Measurements from ENCODE around the gene IL32. TPM values are rescaled to one million over a fixed set of nuclear protein-coding genes. Genes with fewer than 3 reads are reported as not detected.
A peak's percentile ranks its signal among the peaks of the same experiment; 100 is the strongest.

Gene IL32
- polyA plus RNA-seq, 1 donor, result 23.4 TPM

- no peak for DNase-seq
These were observed 38.6 kb upstream of the IL32 start for GRCh38 chr16:3026609-3027488.

GRCh38 chr16:3027489-3027795, 38.0 kb upstream of the IL32 start:
- no peak for DNase-seq

DNA sequence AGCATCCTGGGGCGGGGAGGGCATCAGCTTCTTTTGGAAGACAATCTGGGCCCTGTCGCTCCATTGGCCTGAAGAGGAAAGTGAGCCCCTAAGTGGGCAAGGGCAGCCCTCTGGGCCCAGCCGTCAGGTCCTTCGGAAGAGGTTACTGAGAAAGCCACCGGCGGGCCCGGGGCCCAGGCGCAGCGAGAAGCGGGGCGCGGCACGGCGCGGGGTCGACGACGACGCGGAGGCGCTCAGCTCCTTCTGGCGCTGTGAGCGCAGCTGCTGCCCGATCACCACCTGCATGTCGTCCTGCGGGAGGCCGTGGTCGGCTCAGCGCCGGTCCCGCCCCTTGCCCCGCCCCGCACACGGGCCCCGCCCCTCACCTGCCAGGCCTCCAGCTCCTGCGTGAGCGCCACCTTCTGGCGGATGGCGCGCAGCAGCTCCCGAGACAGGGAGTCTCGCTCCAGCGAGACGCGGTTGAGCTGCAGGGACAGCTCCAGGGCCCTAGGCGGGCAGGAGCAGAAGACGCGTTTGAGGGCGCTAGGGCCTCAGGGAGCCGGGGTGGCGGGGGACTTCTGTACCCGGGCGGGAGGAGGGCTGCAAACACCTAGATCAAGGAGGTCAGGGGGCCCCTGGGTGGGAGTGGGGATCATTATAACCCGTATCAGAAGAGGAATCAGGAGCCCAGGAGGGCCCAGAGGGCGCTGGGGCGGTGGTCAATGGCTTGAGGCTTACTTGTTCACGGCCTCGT, 37.3 kb upstream of the IL32 start:
- peak; percentile 85 for DNase-seq

DNA sequence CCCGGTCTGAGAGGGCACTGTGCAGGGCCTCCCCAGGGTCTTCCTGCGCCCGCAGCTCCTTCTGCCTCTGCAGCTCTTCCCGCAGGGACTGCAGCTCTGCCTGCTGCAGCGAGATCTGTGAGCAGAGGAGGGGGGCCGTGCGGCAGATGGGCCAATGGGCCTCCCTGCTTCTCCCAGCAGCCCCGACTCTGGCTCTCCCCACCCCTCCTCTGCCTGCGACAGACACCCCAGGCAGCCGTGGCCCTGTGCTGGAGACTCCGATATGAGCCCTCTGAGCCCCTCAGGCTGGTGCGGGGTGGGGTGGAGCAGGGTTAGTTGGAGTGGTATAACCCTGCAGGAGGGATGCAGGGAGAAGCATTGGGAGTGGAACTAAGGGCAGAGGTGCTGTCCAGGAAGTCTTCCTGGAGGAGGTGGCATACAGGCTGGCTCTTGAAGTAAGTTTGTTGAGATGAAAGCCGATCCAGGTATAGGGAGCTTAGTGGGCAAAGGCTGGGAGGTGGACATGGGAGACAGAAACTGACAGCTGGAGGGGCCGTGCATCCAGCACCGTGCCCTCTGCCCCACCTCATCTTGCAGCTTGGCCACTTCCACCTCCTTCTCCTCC, 36.6 kb upstream of the IL32 start:
- no peak for DNase-seq

GRCh38 chr16:3029491-3030221, 35.8 kb upstream of the IL32 start:
- DNase-seq, result no peak

- DNase-seq, result no peak
These were observed 34.9 kb upstream of the IL32 start for GRCh38 chr16:3030222-3031212.

- no peak for DNase-seq
These were observed 32.8 kb upstream of the IL32 start for GRCh38 chr16:3032624-3033023.

- DNase-seq, result no peak
These were observed 30.0 kb upstream of the IL32 start for GRCh38 chr16:3035289-3035971.

GRCh38 chr16:3035972-3036725, 29.3 kb upstream of the IL32 start:
- no peak for DNase-seq

DNA sequence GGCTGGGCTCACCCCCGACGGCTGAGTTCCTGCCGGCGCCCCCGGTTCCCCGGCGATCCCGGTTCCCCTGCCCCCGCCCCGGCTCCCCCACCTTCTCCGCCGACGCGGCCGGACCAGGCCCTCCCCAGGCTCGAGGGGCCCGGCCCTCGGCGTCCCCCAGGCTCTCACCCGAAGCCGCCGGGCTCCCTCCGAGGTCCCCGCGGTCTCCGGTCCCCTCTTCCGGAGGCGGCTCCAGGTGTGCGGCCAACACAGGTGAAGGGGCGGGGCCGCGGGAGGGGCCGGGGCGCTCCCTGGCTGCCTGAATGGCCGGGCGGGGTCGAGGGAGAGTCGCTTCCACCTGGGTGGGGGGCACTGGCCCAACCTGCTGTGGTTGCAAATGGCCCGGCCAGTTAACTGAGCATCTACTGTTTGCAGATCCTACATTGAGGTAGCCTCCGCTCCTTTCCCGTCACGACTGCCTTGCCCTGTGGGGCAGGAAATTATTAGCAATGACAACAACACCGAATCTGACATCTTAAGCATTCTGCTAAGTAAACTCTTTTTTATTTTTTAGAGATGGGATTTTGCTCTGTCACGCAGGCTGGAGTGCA, 28.6 kb upstream of the IL32 start, which contains the start of gene BICDL2:
TSS of gene BICDL2 (minus strand) at position 219 of the 590 bp plus-strand sequence. CDS start 1,448 bp downstream, outside the sequence.
- no peak for DNase-seq

DNA sequence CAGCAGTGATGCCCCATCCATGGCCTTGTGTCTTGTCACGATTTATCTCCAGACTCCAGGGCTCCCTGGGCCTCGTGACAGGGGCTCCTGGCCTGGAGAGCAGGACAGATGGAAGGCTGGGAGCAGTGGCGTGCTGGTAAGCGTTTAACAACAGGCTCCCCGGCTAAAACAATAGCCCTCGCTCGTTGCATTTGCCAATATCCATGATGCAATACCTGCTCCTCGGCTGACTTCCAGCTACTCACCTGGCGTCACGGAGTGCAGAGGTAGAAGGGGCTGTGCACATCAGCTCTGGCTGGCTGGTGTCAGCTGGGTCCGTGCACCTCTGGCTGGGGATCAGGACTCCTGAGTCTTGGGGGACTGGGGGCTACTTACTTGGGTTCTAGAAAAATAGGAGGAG, 27.2 kb upstream of the IL32 start:
- DNase-seq, result no peak

DNA sequence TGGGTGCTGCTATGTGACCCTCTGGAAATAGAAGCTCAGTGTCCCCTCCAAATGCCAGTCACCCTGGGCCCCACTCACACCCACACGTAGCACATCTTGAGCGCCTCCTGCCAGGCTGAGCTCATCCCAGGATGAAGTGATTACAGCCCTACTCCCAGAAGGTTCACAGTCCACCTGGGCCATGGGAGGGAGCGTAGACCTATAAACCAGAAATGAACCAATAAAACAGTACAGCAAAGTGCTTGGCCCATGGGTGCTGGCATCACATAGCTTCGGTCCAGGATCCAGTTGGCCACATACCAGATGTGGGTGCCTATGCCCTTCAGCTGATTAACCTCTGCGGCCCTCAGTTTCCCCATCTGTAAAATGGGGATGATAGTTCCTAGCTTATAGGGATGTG, 26.5 kb upstream of the IL32 start:
- no peak for DNase-seq

GRCh38 chr16:3042376-3042775, 23.1 kb upstream of the IL32 start:
- no peak for DNase-seq

GRCh38 chr16:3044708-3045107, 20.7 kb upstream of the IL32 start:
- DNase-seq, result no peak

GRCh38 chr16:3045758-3046640, 19.4 kb upstream of the IL32 start, which contains the start of gene MMP25:
MMP25 (plus strand) TSS chr16:3046561; CDS start chr16:3046918, 357 bp downstream.
- DNase-seq, result no peak

DNA sequence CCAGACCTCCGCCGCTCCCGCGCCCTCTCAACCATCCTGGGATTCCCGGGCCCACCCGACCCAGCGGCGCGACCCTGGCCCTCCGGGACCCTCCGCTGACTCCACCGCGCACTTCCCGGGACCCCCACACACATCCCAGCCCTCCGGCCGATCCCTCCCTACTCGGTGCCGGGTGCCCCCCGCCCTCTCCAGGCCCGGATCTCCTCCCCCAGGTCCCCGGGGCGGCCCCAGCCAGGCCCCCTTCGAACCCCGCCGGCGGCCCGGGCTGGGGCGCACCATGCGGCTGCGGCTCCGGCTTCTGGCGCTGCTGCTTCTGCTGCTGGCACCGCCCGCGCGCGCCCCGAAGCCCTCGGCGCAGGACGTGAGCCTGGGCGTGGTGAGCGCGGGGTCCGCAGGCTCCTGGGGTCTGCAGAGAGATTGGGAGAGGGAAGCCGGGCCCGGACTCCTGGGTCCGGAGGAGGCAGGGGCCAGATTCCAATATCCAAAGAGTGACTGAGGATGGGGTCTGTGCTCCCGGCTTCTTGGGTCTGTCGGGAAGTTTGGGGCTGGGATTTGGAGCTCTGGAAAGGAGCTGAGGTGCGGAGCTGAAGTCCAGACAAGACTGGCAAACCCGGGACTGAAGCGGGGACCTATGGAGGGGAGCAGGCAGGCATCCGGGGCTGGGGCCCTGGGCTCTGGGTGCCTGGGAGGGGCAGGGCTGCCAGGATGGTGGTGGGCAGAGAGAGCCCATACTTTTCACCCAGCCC, 18.6 kb upstream of the IL32 start:
- no peak for DNase-seq

DNA sequence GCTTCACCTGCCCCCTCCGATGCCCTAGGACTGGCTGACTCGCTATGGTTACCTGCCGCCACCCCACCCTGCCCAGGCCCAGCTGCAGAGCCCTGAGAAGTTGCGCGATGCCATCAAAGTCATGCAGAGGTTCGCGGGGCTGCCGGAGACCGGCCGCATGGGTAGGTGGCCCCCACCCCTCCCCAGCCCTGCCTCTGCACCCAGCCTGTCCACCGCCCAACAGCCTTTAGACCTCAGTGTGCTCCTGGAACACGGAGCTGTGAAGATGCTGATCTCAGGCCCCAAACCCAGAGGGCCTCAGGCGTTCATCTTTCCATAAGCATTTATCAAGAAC, 18.1 kb upstream of the IL32 start:
- DNase-seq, result no peak
